HG03066 (cell line): ENCODE measurements around the gene UAP1L1.
"Not testable (repeated sequence)": the region's sequence is repeated elsewhere in the genome, so short reads cannot be mapped to it uniquely, and the experiment has no call there.

ENCODE experiments used
- ATAC-seq: cut with Tn5 transposase; IDR thresholded peaks from one replicate; pipeline ENCODE4 v1.9.1; 2021; ENCODE audit warnings: low read depth; ENCODE audit not compliant: unreplicated experiment

Gene UAP1L1

GRCh38 chr9:137055385-137056364 lies 21.6 kb upstream of the UAP1L1 start:
- ATAC-seq: no peak

- ATAC-seq: no peak
Measured at GRCh38 chr9:137056739-137057415, 20.4 kb upstream of the UAP1L1 start.

GRCh38 chr9:137057545-137057944 lies 19.8 kb upstream of the UAP1L1 start:
- no peak for ATAC-seq

- ATAC-seq: no peak
Measured at GRCh38 chr9:137058521-137059234, 18.6 kb upstream of the UAP1L1 start.

GRCh38 chr9:137062384-137062783 lies 14.9 kb upstream of the UAP1L1 start:
- no peak for ATAC-seq

- ATAC-seq: not testable (repeated sequence)
Measured at GRCh38 chr9:137062798-137063197, 14.5 kb upstream of the UAP1L1 start.

- ATAC-seq: no peak
Measured at GRCh38 chr9:137063311-137064026, 13.8 kb upstream of the UAP1L1 start.

- no peak for ATAC-seq
Measured at GRCh38 chr9:137064027-137064879, 13.1 kb upstream of the UAP1L1 start.

GRCh38 chr9:137064880-137065164 lies 12.5 kb upstream of the UAP1L1 start:
- no peak for ATAC-seq

- no peak for ATAC-seq
Measured at GRCh38 chr9:137065336-137065967, 11.9 kb upstream of the UAP1L1 start.

GRCh38 chr9:137066096-137066861 lies 11.0 kb upstream of the UAP1L1 start:
- ATAC-seq: no peak

- no peak for ATAC-seq
Measured at GRCh38 chr9:137067860-137068538, 9.3 kb upstream of the UAP1L1 start.

GRCh38 chr9:137068539-137069507 lies 8.5 kb upstream of the UAP1L1 start:
- no peak for ATAC-seq

- ATAC-seq: no peak
Measured at GRCh38 chr9:137069508-137070091, 7.7 kb upstream of the UAP1L1 start.

GRCh38 chr9:137070201-137070905 lies 7.0 kb upstream of the UAP1L1 start, which contains the start of gene SAPCD2:
TSS of gene SAPCD2 (minus strand) at chr9:137070557. CDS start at chr9:137070460, 97 bp downstream.
- peak; percentile 76 for ATAC-seq

GRCh38 chr9:137070906-137071275 lies 6.4 kb upstream of the UAP1L1 start:
- ATAC-seq: no peak
